Stimulated activated CD8-positive, alpha-beta memory T cell treated with anti-CD3 and anti-CD28 coated beads, Interleukin-7, amount 100 ng/mL, for 4 hours (primary cell): Measurements from ENCODE around the gene TIMM17B.
"Not testable (repeated sequence)": the region's sequence is repeated elsewhere in the genome, so short reads cannot be mapped to it uniquely, and the experiment has no call there.

Experiments
- DNase-seq, 2 donors: peaks; one replicate each; pipeline ENCODE4 v3.0.0-alpha.2; 2020; ENCODE audit warnings: low read depth in 2 of 2

The TIMM17B gene

DNA sequence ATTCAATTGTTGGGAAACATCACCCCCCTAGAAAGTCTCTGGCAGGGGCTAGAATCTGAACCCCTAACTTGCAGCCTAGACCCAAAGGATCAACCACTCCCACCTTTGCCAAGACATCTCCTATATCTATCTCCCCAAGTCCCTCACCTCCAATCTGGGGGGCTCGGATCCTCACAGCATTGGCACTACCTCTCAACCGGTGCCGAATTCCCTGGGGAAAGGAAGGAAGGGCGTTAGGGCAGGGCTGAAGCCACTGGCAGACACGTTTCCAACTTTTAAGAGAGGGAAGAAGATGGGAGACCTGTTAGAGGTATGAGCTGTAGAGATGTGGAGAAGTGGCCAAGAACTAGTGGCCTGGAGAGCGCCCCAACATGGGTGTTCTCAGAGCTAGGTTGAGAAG lies 2.7 kb downstream of the TIMM17B start:
- no peak for DNase-seq

DNA sequence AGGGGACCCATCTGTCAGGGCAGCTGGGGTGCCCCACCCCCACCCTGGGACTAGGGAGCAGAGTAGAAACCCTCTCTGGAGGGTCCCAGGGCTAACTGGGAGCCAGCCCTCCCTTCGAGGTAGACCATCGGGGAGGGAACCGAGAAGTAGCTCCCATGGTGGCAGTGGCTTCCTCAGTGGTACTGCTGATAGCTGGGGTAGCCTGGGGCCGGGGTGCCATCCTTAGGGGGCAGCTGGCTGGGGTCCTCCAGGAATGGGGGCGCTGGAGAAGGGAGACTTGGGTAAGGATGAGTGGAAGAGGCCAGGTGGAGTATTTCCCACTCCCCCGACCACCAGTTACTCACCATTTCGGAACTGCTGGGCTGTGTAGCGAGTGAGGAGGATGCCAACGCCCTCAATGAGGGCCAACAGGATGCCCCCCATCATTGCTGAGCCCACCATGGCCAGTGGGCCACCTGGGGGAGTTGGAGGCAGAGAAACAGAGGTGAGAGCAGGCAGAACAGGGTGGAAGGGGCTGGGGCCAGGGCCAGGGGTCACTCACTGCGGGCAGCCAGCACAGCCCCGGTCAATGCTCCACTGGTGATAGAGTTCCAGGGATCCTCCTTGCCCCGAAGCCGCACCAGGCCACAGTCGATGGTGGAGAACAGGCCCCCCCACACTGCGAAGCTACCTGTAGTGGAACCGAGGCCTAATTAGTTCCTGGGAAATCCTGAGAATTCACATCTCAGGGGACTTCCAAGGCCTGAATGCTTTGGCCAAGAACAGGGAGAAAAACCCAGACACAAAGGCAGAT lies 3.8 kb downstream of the TIMM17B start:
- DNase-seq: no peak

DNA sequence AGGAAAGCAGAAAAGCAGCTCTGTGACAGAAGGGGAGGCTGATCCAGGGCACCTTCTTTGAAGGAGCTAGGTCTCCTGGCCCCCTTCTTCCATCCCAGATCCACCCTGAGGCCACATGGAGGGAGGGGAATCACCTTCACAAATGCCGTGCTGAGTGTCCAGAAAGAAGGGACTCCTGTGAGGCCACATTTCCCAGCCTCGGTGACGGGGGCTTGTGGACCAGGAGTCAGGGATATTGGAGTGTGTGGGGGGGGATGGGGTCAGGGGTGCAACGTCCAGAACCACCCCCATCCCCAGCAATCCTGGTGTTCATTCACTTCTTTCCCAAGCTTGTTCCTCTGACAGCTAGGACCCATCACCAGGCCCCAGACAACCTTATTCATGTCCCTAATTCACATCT lies 4.7 kb downstream of the TIMM17B start:
- no peak for DNase-seq

DNA sequence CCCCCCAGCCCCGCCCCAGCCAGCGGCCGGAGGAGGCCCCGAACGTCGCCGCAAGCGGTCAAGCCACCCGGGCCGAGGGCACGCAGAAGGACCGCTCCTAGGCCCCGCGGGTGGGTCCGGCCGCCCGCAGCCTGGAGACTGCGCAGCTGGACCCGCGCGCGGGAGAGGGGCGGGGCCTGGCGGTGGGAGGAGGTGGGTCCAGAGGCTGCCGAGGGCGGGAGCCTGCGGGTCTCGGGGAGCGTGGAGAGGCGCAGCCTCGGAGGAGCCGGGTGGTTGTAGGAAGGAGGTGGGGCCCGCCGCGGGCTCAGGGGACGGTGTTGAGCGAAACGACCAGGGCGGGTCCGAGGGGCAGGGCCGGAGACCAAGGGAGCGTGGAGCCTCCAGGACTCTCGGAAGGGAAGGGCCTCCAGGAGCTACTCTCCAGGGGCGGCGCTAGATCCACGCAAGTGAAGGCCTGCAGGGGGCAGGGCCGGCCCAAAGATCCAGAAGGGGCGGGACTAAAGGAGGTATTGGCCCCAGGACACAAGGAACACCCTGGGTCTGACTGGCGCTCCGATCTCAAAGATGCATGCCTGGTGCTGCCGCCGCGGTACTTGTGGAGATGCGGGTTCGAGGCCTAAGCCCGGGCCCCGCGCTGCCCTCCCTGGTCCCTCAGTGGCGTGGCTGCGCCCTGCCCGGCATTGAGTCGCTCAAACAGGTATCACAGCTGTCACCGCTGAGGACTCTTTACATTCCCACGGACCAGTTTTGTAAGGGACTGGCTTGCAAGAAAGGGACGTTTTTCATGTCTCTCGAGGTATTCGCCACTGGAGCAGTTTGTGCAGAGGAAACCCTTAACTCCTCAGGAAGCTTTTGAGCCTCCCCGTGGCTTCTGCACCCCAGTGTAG lies 5.9 kb downstream of the TIMM17B start:
- DNase-seq: peak; percentile 46 to 60

- no peak for DNase-seq
These were observed 6.6 kb downstream of the TIMM17B start for GRCh38 chrX:48890934-48891401.

DNA sequence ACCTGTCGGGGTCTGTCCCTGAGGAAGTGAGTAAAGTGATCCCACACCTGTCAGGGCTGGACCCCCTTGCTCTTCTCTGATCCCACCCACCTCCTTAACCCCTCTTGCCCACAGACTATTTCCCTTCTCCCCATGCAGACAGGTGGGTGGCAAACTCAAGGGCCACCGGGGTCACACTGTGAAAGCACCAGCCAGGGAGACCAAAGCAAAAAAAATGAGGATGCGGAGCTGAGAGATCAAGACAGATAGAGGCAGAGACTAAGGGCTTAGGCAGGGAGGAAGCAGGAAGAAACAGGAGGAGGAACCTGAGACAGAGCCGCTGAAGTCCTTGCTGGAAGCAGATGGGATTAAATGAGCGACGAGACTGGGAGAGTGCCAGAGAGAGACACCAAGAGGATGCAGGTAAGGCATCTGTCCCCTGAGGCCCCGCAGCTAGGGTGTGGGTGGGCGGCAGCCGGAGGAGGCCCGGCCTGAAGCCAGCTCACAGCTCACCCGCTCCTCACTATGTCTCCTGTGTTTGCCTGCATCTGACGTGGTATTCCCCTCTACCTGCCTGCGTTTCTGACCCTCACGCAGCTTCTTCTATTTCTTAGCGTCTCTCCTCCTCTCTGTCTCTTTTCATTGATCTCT lies 7.2 kb downstream of the TIMM17B start:
- no peak for DNase-seq

DNA sequence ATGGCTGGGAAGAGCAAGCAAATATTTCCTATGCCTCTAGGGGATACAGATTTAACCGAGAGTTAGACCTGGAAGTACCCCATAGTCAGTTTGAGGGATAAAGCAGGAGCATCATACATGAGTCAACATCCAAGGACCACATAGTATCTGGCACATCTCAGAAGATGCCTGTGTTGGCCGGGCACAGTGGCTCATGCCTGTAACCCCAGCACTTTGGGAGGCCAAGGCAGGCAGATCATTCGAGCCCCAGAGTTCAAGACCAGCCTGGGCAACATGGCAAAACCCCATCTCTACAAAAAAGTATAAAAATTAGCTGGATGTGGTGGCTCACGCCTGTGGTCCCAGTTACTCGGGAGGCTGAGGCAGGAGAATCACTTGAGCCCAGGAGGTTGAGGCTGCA lies 11.0 kb downstream of the TIMM17B start:
- DNase-seq: not testable (repeated sequence)

DNA sequence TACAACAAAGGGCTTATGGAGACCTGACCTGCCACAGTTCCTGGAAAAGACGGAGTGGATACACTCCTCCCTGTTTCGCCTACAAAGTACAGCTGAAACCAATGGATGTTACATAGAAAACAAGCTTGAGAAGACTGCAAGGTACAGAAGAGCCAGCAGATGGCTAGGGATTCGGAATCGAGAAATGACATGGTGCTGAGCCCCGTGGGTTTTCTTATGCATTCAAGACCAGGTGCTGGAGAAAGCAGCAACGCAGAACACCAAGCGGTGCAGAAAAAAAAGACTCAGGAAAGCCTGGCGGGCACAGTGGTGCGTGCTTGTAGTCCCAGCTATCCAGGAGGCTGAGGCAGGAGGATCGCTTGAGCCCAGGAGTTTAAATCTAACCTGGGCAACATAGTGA lies 13.8 kb downstream of the TIMM17B start:
- DNase-seq: no peak

- DNase-seq: not testable (repeated sequence)
These were observed 20.6 kb downstream of the TIMM17B start for GRCh38 chrX:48876944-48877343.

DNA sequence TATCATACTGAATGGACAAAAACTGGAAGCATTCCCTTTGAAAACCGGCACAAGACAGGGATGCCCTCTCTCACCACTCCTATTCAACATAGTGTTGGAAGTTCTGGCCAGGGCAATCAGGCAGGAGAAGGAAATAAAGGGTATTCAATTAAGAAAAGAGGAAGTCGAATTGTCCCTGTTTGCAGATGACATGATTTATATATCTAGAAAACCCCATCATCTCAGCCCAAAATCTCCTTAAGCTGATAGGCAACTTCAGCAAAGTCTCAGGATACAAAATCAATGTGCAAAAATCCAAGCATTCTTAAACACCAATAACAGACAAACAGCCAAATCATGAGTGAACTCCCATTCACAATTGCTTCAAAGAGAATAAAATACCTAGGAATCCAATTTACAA lies 25.6 kb downstream of the TIMM17B start:
- DNase-seq: not testable (repeated sequence)

- DNase-seq: no peak
These were observed 33.4 kb downstream of the TIMM17B start for GRCh38 chrX:48864210-48864609.

DNA sequence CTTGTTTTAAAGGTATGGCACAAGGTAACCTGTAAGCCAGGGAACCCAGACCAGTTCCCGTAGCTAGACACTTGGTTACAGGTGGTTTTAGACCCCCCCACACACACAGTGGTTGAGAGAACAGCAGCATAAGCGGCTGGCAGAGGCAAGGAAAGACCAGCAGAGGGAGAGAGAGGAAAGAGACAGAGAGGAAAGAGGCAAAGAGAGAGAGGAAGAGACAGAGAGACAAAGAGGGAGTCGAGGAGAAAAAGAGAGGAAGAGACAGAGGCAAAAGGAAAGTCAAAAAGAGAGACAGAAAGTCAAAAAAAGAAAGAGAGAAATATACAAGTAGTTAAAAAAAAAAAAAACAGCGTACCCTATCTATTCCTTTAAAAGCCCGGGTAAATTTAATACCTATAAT lies 42.7 kb downstream of the TIMM17B start:
- no peak for DNase-seq

- DNase-seq: not testable (repeated sequence)
These were observed 43.3 kb downstream of the TIMM17B start for GRCh38 chrX:48854121-48854804.

- not testable (repeated sequence) for DNase-seq
These were observed 44.1 kb downstream of the TIMM17B start for GRCh38 chrX:48853494-48853893.

DNA sequence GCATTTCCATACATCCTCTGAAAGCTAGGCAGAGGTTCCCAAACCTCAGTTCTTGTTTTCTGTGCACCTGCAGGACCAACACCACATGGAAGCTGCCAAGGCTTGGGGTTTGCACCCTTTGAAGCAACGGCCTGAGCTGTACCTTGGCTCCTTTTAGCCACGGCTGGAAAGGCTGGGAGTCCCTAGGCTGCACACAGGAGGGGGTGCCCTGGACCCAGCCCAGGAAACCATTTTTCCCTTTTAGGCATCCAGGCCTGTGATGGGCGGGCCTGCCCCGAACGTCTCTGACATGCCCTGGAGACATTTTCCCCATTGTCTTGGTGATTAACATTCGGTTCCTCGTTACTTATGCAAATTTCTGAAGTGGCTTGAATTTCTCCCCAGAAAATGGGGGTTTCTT lies 44.7 kb downstream of the TIMM17B start:
- no peak for DNase-seq

DNA sequence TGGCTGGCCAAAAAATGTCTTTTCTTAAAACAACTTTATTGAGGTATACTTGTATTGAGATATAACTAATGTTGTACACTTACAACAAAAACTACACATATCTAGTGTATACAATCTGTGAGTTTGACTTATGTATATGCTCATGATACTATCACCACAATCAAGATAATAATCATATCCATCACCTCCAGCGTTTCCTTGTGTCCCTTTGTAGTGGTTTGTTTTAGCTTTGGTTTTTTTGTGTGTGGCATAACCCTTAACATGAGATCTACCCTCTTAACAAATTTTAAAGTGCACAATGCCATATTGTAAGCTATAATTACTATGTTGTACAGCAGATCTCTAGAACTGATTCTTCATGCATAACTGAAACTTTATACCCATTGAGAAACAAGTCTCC lies 48.7 kb downstream of the TIMM17B start:
- DNase-seq: no peak
